ENCODE measurements around the gene PKD1L1.

The PKD1L1 gene

DNA sequence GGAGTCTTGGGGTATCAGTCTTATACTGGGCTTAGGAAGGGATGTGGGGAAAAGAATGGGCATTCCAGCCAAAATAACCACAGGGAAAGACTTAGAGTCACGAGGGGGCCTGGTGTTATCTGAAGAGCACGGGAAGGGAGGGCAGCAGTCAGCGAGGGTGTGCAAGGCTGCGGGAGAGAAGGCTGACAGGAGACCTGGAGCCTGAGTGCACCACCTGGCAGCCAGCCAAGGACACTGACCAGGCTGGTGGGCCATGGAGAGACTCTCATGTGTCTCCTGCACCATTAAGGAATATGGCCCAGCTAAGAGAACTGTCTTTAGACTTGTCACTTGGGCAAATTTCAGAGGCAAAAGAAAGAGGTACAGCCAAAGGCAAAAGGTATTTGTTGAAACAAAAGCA lies 69.6 kb downstream of the PKD1L1 start:
- H3K4me3 ChIP-seq (ENCODE audit: low read depth, low read length), result no peak overlapping the region
- TF ChIP-seq MYC (IDR thresholded peaks at IDR 0.05; ENCODE audit: low read depth, low read length), result no peak
- TF ChIP-seq, protein P1, sequence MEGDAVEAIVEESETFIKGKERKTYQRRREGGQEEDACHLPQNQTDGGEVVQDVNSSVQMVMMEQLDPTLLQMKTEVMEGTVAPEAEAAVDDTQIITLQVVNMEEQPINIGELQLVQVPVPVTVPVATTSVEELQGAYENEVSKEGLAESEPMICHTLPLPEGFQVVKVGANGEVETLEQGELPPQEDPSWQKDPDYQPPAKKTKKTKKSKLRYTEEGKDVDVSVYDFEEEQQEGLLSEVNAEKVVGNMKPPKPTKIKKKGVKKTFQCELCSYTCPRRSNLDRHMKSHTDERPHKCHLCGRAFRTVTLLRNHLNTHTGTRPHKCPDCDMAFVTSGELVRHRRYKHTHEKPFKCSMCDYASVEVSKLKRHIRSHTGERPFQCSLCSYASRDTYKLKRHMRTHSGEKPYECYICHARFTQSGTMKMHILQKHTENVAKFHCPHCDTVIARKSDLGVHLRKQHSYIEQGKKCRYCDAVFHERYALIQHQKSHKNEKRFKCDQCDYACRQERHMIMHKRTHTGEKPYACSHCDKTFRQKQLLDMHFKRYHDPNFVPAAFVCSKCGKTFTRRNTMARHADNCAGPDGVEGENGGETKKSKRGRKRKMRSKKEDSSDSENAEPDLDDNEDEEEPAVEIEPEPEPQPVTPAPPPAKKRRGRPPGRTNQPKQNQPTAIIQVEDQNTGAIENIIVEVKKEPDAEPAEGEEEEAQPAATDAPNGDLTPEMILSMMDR (IDR thresholded peaks at IDR 0.05; ENCODE audit: low read depth, low read length), result no peak
- TF ChIP-seq, protein P2, sequence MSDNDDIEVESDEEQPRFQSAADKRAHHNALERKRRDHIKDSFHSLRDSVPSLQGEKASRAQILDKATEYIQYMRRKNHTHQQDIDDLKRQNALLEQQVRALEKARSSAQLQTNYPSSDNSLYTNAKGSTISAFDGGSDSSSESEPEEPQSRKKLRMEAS (IDR thresholded peaks at IDR 0.05; ENCODE audit: low read depth, low read length), result no peak
- TF ChIP-seq POLR2A (IDR thresholded peaks at IDR 0.05; ENCODE audit: extremely low read depth, insufficient read length), result no peak
- no peak for DNase-seq (ENCODE audit: low read depth)

DNA sequence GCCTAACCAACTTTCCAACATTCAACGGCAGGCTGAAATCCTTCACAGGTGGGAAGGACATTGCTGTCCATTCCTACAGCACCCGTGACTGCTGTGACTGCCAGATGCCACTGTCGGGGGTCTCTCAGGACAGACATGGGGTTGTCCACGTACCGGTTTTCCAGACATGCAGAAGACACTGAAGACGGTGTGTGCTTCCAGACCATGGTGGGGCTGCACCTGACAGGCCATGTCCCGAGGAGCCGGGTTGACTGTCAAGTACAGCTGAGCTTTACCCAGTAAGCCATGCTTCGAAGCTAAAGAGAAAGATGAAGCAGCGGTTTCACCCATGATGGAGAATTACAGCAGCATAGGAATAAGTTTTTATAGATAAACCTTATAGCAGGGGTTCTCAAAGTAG lies 70.9 kb downstream of the PKD1L1 start:
- TF ChIP-seq MYC (IDR thresholded peaks at IDR 0.05; ENCODE audit: low read depth, low read length), result no peak
- no peak overlapping the region for H3K4me3 ChIP-seq (ENCODE audit: low read depth, low read length)
- no peak for DNase-seq (ENCODE audit: low read depth)

DNA sequence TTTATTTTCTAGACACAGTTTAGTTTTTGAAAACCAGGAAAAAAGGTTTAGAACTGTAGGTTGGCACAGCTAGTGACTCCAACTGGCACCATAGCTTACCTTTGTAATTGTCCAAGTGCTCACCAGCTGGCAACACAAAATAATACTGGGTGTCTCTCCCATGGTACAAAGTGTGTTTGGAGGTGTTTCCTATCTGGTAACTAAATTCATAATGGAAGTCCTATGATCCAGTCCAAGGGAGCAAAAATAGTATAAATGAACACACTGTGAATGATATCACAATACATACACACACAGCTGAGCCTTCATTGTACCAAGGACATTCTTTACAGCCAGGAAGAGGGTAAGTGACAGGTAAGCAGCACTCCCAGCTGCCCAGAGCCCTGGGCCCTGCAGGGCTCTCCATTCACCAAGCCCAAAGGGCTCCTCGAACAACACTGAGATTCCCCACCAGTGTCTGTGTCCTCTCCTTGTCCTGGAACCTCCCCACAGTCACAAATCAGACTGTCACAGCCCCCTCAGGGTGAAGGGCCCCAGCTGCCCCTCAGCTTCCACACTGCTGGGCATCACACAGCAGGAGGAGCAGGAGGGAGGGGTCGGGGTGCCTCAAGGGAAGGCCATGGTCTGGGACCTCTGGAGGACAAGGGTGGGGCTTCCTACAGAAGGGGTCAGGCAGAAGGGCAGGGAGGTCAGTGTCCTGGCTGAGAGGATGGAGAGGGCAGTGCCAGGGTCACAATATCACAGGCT lies 72.1 kb downstream of the PKD1L1 start:
- DNase-seq (ENCODE audit: low read depth), result no peak
- no peak overlapping the region for H3K4me3 ChIP-seq (ENCODE audit: low read depth, low read length)
- TF ChIP-seq, protein P2 (IDR thresholded peaks at IDR 0.05; ENCODE audit: low read depth, low read length), result no peak
- TF ChIP-seq POLR2A (IDR thresholded peaks at IDR 0.05; ENCODE audit: extremely low read depth, insufficient read length) (no peak), MYC (IDR thresholded peaks at IDR 0.05; ENCODE audit: low read depth, low read length) (no peak)
- TF ChIP-seq, protein P1 (IDR thresholded peaks at IDR 0.05; ENCODE audit: low read depth, low read length), result no peak

DNA sequence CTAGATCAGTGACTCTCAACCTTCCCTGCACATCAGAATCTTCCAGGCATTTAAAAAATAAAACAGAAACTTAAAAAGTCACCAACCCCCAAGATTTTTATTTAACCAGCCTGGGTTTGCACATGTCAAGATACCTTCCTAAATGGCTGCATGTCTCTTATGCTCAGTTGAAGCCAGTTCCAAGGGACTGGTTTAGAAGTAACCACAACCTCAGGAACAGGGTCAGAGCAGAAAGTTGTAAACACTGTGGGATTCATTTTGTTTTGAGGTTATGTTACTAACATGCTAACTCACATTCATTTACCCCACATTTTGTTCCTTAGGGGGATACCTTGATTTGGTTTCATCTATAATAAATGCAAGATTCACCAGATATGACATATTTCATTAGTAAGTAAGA lies 72.9 kb downstream of the PKD1L1 start:
- H3K4me3 ChIP-seq (ENCODE audit: low read depth, low read length), result no peak overlapping the region
- TF ChIP-seq, protein P2 (IDR thresholded peaks at IDR 0.05; ENCODE audit: low read depth, low read length), result no peak
- TF ChIP-seq POLR2A (IDR thresholded peaks at IDR 0.05; ENCODE audit: extremely low read depth, insufficient read length) (no peak), MYC (IDR thresholded peaks at IDR 0.05; ENCODE audit: low read depth, low read length) (no peak)
- no peak for DNase-seq (ENCODE audit: low read depth)

DNA sequence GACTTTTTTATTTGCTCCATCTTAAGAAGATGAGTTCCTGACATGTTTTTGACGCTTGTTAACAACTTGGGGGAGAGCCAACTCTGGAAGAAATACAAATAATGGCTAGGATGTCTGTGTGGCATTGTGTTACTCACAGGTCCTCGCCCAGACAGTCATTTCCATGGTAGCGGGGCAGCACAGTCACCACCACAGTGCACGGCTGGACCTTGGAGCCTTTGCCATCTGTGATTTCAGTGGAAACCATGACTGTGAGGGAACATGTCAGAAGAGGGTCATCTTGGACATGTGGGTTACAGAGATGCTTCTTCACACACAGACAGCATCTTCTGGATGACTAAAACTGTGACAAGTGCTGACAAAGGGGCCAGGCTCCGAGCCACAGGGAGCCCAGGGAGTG lies 74.5 kb downstream of the PKD1L1 start:
- DNase-seq (ENCODE audit: low read depth), result no peak
- TF ChIP-seq, protein P2 (IDR thresholded peaks at IDR 0.05; ENCODE audit: low read depth, low read length), result no peak
- TF ChIP-seq MYC (IDR thresholded peaks at IDR 0.05; ENCODE audit: low read depth, low read length) (no peak), POLR2A (IDR thresholded peaks at IDR 0.05; ENCODE audit: extremely low read depth, insufficient read length) (no peak)
- TF ChIP-seq, protein P1 (IDR thresholded peaks at IDR 0.05; ENCODE audit: low read depth, low read length), result no peak
- no peak overlapping the region for H3K4me3 ChIP-seq (ENCODE audit: low read depth, low read length)

DNA sequence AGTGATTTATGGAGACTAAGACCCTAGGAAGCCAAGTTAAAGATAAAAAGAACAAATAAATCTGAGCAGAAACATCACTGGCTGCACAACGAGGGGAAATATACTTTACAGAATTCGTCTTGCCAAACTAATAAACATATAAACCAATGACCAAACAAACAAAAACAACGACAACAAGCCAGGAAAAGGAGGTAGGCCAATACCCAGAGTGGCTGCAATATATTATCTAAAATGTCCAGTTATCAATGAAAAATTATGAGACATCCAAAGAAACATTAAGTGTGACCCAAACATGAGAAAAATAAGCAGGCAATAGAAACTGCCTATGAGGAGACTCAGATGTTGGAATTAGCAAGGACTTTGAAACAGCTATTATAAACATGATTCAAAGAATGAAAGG lies 81.0 kb downstream of the PKD1L1 start:
- TF ChIP-seq, protein P2 (IDR thresholded peaks at IDR 0.05; ENCODE audit: low read depth, low read length), result no peak
- TF ChIP-seq, protein P1 (IDR thresholded peaks at IDR 0.05; ENCODE audit: low read depth, low read length), result no peak
- TF ChIP-seq MYC (IDR thresholded peaks at IDR 0.05; ENCODE audit: low read depth, low read length), result no peak
- TF ChIP-seq POLR2A (IDR thresholded peaks at IDR 0.05; ENCODE audit: extremely low read depth, insufficient read length), result no peak
- no peak overlapping the region for H3K4me3 ChIP-seq (ENCODE audit: low read depth, low read length)
- DNase-seq (ENCODE audit: low read depth), result no peak

Data from NB4 (cell line).